Activated CD4-positive, alpha-beta T cell treated with anti-CD3 and anti-CD28 coated beads, Interleukin-2, amount 10 ng/mL, durations not matched to agents 7 days and 5 days (primary cell): ENCODE results near the gene MMD2. TPM values are rescaled to one million over a fixed set of nuclear protein-coding genes. Genes with fewer than 3 reads are reported as not detected.
"Not testable (repeated sequence)": the region's sequence is repeated elsewhere in the genome, so short reads cannot be mapped to it uniquely, and the experiment has no call there.

Source experiments
- CTCF ChIA-PET: fragments of 350-600 bp; sonication (Branson Sonifier 250); formaldehyde crosslinking; loops from one replicate; lab custom pipeline; 2021; ENCODE audit warnings: antibody characterized with exemption; lab: Charles Lee
- POLR2A ChIA-PET: fragments of 350-600 bp; sonication (Branson Sonifier 250); formaldehyde crosslinking; loops from one replicate; lab custom pipeline; 2021; ENCODE audit warnings: antibody characterized with exemption; lab: Charles Lee
- DNase-seq: peaks from one replicate; pipeline ENCODE4 v3.0.0-alpha.2; 2020
- H3K27ac Mint-ChIP-seq: one replicate; pipeline ENCODE4 v1.8.0; 2021; ENCODE audit warnings: mild to moderate bottlenecking, moderate library complexity, mixed read lengths
- H3K27me3 Mint-ChIP-seq: one replicate; pipeline ENCODE4 v1.8.0; 2021; ENCODE audit warnings: mixed read lengths
- H3K36me3 Mint-ChIP-seq: one replicate; pipeline ENCODE4 v1.8.0; 2021; ENCODE audit warnings: low read depth, mixed read lengths
- H3K4me1 Mint-ChIP-seq: one replicate; pipeline ENCODE4 v1.8.0; 2021; ENCODE audit warnings: mixed read lengths
- H3K4me3 Mint-ChIP-seq: one replicate; pipeline ENCODE4 v1.8.0; 2021; ENCODE audit warnings: mild to moderate bottlenecking, moderate library complexity, mixed read lengths
- H3K9me3 Mint-ChIP-seq: one replicate; pipeline ENCODE4 v1.8.0; 2021; ENCODE audit warnings: mixed read lengths
- total RNA-seq, 2 experiments: library from RNA; stranded (reverse); gene quantifications; one replicate each; pipeline ENCODE4 v1.2.3, GENCODE V29; 2021

MMD2 gene
- total RNA-seq, 2 experiments from 2014 or later: not detected

GRCh38 chr7:4975626-4976025 lies 16.6 kb upstream of the MMD2 start:
- POLR2A ChIA-PET, H3K9me3 Mint-ChIP-seq, H3K27ac Mint-ChIP-seq, H3K27me3 Mint-ChIP-seq, DNase-seq: not testable (repeated sequence)
- Mint-ChIP-seq H3K4me3 (peak overlapping the region; percentile 38), H3K4me1 (peaks cover 30% of the 10 kb centered on the region), H3K36me3 (peaks cover 37% of the 10 kb centered on the region)
- CTCF ChIA-PET: interaction anchor here (0.6 kb wide), 1 partner anchor 133 kb away, joined by 3 read pairs; no protein-coding TSS in a partner anchor

DNA sequence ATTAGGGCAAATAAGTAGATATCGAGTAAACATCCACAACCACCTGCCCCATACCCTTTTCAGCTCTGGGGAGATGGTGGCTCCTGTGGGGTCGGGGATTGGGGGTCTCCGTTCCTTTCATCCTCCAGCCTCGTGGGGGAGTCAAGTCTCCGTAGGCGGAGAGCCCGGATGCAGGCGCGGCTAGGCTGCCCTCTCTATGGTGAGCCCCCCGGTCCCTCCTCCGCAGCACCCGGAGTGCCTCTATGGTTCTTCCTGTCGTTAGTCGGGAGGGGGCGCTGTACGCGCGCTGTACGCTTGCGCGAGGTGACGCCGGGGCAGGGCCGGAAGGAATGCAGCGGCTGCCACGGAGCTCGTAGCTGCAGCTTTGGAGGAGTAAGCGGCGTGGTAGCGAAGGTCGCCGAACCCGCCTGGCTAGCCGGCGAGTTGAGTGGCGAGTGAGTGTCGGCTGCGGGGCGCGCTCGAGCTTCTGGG lies 14.8 kb upstream of the MMD2 start:
- Mint-ChIP-seq H3K36me3 (peaks cover 25% of the 10 kb centered on the region), H3K9me3 (no peaks in the 10 kb centered on the region), H3K4me1 (peaks cover 28% of the 10 kb centered on the region), H3K4me3 (peak overlapping the region; percentile 98), H3K27ac (peak overlapping the region; percentile 98), H3K27me3 (no peaks in the 10 kb centered on the region)
- ChIA-PET CTCF (interaction anchor here (0.6 to 2.1 kb wide), 25 partner anchors 9 to 585 kb away, joined by 3 to 34 read pairs (median 3); no protein-coding TSS in a partner anchor), POLR2A (interaction anchor here (0.6 kb wide), 2 partner anchors 72 to 115 kb away, joined by 3 to 4 read pairs; partner anchors contain the start of gene RBAK)
- peak; percentile 95 for DNase-seq

DNA sequence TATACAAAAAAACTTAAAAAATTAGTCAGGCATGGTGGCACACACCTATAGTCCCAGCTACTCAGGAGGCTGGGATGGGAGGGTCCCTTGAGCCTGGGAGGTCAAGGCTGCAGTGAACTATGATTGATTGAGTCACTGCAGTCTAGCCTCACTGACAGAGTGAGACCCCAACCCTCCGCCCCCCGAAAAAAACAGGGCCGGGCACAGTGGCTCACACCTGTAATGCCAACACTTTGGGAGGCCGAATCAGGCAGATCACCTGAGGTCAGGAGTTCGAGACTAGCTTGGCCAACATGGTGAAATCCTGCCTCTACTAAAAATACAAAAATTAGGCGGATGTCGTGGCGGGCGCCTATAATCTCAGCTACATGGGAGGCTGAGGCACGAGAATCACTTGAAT lies 13.5 kb upstream of the MMD2 start:
- POLR2A ChIA-PET, H3K27ac Mint-ChIP-seq, DNase-seq, H3K4me3 Mint-ChIP-seq, H3K9me3 Mint-ChIP-seq, H3K27me3 Mint-ChIP-seq: not testable (repeated sequence)
- Mint-ChIP-seq H3K4me1 (peaks cover 23% of the 10 kb centered on the region), H3K36me3 (peaks cover 14% of the 10 kb centered on the region)
- CTCF ChIA-PET: interaction anchor here (0.6 to 2.1 kb wide), 3 partner anchors 19 to 219 kb away, joined by 3 to 11 read pairs (median 6); no protein-coding TSS in a partner anchor

GRCh38 chr7:4965295-4966022 lies 6.5 kb upstream of the MMD2 start:
- no peaks in the 10 kb centered on the region for H3K9me3 Mint-ChIP-seq
- ChIA-PET POLR2A (no interaction called here), CTCF (interaction anchor here (3.4 kb wide), 1 partner anchor 9 kb away, joined by 14 read pairs; no protein-coding TSS in a partner anchor)
- H3K36me3 Mint-ChIP-seq: no peaks in the 10 kb centered on the region
- peaks cover 2% of the 10 kb centered on the region for H3K4me1 Mint-ChIP-seq
- peaks cover 1% of the 10 kb centered on the region for H3K27me3 Mint-ChIP-seq
- no peak overlapping the region for H3K4me3 Mint-ChIP-seq
- H3K27ac Mint-ChIP-seq: no peak overlapping the region
- no peak for DNase-seq

DNA sequence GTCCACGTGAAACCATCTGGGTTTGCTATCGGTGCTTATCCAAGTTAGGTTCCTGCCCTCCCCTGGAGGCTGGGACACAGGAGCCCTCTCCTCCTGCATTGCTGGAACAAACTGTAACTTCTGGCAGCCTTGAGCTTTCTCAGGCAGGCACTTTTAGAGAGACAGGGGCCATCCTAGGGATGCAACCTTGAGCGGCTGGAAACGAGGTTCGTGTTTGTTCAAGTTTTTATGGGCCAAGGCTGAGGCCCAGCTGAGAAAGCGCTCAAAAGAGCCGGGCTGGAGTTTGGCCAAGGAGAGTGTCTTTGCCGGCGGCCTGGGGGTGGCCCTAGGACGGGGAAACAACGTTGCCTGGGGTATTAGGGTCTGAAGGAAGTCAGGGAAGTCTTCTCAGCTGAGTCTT lies 5.5 kb upstream of the MMD2 start:
- Mint-ChIP-seq H3K9me3 (no peaks in the 10 kb centered on the region), H3K4me1 (peaks cover 2% of the 10 kb centered on the region), H3K36me3 (no peaks in the 10 kb centered on the region), H3K4me3 (no peak overlapping the region), H3K27me3 (peaks cover 1% of the 10 kb centered on the region), H3K27ac (no peak overlapping the region)
- DNase-seq: no peak
- POLR2A ChIA-PET: no interaction called here
- CTCF ChIA-PET: interaction anchor here (3.4 kb wide), 1 partner anchor 10 kb away, joined by 14 read pairs; no protein-coding TSS in a partner anchor

- no peaks in the 10 kb centered on the region for H3K36me3 Mint-ChIP-seq
- H3K4me1 Mint-ChIP-seq: peaks cover 5% of the 10 kb centered on the region
- no peak overlapping the region for H3K4me3 Mint-ChIP-seq
- H3K27ac Mint-ChIP-seq: no peak overlapping the region
- no peaks in the 10 kb centered on the region for H3K9me3 Mint-ChIP-seq
- H3K27me3 Mint-ChIP-seq: peaks cover 6% of the 10 kb centered on the region
- ChIA-PET POLR2A (no interaction called here), CTCF (interaction anchor here (3.4 kb wide), 1 partner anchor 11 kb away, joined by 14 read pairs; no protein-coding TSS in a partner anchor)
- DNase-seq: no peak
Measured at GRCh38 chr7:4962872-4963775, 4.1 kb upstream of the MMD2 start.

- Mint-ChIP-seq H3K27ac (no peak overlapping the region), H3K4me1 (peaks cover 4% of the 10 kb centered on the region), H3K36me3 (no peaks in the 10 kb centered on the region), H3K4me3 (no peak overlapping the region), H3K9me3 (no peaks in the 10 kb centered on the region), H3K27me3 (peaks cover 19% of the 10 kb centered on the region)
- POLR2A ChIA-PET: no interaction called here
- DNase-seq: no peak
- CTCF ChIA-PET: no interaction called here
Measured at GRCh38 chr7:4960363-4960762, 1.4 kb upstream of the MMD2 start.

DNA sequence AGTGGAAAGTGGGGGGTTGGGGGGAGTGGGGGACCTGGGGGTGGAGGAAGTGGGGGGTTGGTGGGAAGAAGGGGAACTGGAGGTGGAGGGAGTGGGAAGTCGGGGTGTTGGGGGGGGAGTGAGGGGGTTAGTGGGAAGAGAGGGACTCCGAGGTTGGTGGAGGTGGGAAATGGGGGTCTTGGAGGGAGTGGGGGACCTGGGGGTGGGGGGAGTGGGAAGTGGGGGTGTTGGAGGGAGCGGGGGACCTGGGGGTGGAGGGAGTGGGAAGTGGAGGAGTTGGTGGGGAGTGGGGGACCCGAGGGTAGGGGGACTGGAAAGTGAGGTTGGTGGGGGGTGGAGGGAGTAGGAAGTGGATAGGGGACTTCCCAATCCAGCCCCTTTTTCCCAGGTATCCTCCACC lies 906 bp upstream of the MMD2 start:
- ChIA-PET CTCF (no interaction called here), POLR2A (no interaction called here)
- Mint-ChIP-seq H3K4me1 (peaks cover 4% of the 10 kb centered on the region), H3K27me3 (peaks cover 19% of the 10 kb centered on the region), H3K27ac (no peak overlapping the region), H3K9me3 (no peaks in the 10 kb centered on the region), H3K36me3 (no peaks in the 10 kb centered on the region), H3K4me3 (no peak overlapping the region)
- DNase-seq: no peak

DNA sequence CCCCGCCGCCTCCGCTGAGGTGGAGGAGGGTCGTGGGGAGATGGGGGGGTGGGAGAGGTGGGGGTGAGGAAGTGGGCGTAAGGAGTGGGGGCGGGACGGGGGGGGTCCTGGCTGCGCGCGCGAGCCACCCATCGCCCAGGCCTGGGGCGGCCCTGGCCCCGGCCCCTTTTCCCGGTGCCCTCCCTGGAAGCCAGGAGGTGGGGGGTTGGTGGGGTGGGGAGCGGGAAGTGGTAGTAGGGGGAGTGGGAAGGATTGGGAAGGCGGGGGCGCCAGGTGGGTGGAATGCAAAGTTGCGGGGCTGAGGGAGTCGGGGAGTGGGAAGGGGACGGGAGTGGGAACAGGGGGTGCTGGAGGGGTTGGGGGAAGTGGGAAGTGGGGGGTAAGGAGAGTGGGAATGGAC lies 319 bp upstream of the MMD2 start:
- Mint-ChIP-seq H3K27ac (no peak overlapping the region), H3K4me1 (peaks cover 4% of the 10 kb centered on the region), H3K4me3 (no peak overlapping the region), H3K27me3 (peaks cover 19% of the 10 kb centered on the region), H3K36me3 (no peaks in the 10 kb centered on the region), H3K9me3 (no peaks in the 10 kb centered on the region)
- ChIA-PET CTCF (no interaction called here), POLR2A (no interaction called here)
- DNase-seq: no peak

DNA sequence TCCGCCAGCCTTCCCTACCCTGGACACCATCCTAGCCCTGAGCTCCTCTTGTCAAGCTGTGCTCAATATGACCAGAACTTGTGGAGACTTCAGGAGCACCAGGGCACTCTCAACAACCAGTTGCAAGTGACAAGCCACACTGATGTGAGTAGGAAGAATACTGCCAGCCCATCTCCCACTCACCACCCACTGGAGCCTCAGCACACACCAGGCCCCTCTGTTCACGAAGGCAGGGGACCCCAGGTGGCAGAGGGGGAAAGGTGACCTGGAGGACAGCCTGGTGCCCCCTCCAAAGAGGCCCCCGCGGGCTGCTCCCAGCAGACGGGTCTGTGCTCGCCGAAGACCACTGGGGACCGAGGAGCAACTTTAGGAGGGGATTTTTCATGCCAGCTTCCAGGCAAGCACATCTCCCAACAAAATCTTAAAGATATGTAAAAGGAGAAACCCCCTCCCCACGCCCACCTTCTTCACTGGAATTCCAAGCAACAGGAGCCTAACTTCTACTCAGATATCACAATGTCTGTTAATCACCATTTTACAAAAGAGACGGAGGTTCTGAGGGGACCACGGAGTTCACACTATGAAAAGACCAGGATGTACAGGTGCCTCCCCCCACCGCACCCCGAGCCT lies 1.0 kb downstream of the MMD2 start:
- CTCF ChIA-PET: no interaction called here
- POLR2A ChIA-PET: no interaction called here
- peaks cover 2% of the 10 kb centered on the region for H3K9me3 Mint-ChIP-seq
- no peaks in the 10 kb centered on the region for H3K36me3 Mint-ChIP-seq
- no peak for DNase-seq
- H3K4me3 Mint-ChIP-seq: no peak overlapping the region
- H3K27ac Mint-ChIP-seq: no peak overlapping the region
- H3K4me1 Mint-ChIP-seq: peaks cover 4% of the 10 kb centered on the region
- H3K27me3 Mint-ChIP-seq: peaks cover 21% of the 10 kb centered on the region

GRCh38 chr7:4951903-4952636 lies 6.9 kb downstream of the MMD2 start:
- DNase-seq: peak; percentile 27
- H3K36me3 Mint-ChIP-seq: no peaks in the 10 kb centered on the region
- POLR2A ChIA-PET: no interaction called here
- peaks cover 5% of the 10 kb centered on the region for H3K9me3 Mint-ChIP-seq
- CTCF ChIA-PET: interaction anchor here (0.6 kb wide), 1 partner anchor 166 kb away, joined by 3 read pairs; no protein-coding TSS in a partner anchor
- no peak overlapping the region for H3K27ac Mint-ChIP-seq
- H3K27me3 Mint-ChIP-seq: peaks cover 8% of the 10 kb centered on the region
- no peak overlapping the region for H3K4me3 Mint-ChIP-seq
- peaks cover 1% of the 10 kb centered on the region for H3K4me1 Mint-ChIP-seq

- POLR2A ChIA-PET: no interaction called here
Measured at GRCh38 chr7:4951304-4951703, 7.7 kb downstream of the MMD2 start.

More at GRCh38 chr7:4951304-4951703, 7.7 kb downstream of the MMD2 start:
- Mint-ChIP-seq H3K4me3 (no peak overlapping the region), H3K27ac (no peak overlapping the region), H3K4me1 (peaks cover 2% of the 10 kb centered on the region), H3K27me3 (peaks cover 6% of the 10 kb centered on the region), H3K36me3 (no peaks in the 10 kb centered on the region), H3K9me3 (peaks cover 5% of the 10 kb centered on the region)
- CTCF ChIA-PET: interaction anchor here (0.6 kb wide), 1 partner anchor 165 kb away, joined by 3 read pairs; no protein-coding TSS in a partner anchor
- no peak for DNase-seq
